ENCODE results near the gene SV2A.
"Not testable (repeated sequence)": the region's sequence is repeated elsewhere in the genome, so short reads cannot be mapped to it uniquely, and the experiment has no call there.

The SV2A gene, protein sequence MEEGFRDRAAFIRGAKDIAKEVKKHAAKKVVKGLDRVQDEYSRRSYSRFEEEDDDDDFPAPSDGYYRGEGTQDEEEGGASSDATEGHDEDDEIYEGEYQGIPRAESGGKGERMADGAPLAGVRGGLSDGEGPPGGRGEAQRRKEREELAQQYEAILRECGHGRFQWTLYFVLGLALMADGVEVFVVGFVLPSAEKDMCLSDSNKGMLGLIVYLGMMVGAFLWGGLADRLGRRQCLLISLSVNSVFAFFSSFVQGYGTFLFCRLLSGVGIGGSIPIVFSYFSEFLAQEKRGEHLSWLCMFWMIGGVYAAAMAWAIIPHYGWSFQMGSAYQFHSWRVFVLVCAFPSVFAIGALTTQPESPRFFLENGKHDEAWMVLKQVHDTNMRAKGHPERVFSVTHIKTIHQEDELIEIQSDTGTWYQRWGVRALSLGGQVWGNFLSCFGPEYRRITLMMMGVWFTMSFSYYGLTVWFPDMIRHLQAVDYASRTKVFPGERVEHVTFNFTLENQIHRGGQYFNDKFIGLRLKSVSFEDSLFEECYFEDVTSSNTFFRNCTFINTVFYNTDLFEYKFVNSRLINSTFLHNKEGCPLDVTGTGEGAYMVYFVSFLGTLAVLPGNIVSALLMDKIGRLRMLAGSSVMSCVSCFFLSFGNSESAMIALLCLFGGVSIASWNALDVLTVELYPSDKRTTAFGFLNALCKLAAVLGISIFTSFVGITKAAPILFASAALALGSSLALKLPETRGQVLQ

DNA sequence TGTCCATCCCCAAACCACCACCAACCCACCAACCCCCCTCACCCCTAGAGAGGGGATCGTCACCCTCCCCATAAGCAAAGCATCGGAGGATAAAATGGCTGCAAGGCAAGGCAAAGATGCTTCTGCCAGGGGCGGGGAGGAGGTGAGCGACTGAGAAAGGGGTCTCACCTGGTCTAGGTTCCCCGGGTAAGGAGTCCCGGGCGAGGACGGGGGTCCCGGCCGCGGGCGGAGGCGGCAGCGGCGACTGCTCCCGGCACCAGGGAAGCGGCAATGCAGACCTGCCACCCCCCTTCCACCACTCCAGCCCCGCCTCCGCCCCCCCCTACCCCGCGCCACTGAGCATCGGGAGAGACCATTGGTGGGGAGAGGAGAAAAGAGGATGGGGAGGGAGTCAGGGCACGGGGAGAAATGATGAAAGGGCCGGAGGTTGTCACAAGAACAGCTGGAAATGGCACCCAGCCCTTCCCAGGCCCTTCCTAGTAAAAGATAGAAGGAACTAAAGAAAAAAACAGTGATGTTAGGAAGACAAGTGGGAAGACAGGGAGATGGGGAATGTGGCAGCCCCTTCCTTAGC lies at the start of gene SV2A:
Gene SV2A, minus strand, starts transcription at position 274 of the 574 bp plus-strand sequence. CDS start 4,004 bp downstream, outside the sequence.
- DNase-seq: peak; percentile 78

DNA sequence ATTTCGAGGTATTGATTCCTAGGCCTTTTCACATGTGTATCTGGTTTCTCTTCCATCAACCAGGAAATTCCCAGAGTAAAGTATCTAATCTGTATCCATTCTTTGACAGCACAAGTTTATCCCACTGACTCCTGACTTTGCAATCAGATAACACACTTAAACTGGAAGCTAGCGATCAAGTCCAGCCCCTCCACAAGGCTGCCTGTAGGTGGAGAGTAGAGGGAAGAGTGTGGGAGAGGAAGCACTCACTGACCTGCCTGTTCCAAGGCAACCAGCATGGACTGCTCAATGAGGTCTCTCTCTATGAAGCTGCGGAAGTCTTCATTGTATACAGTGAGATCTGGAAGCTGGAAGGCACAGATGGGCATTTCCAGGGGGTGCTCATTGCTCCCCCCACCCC lies 49.4 kb upstream of the SV2A start:
- DNase-seq: no peak

DNA sequence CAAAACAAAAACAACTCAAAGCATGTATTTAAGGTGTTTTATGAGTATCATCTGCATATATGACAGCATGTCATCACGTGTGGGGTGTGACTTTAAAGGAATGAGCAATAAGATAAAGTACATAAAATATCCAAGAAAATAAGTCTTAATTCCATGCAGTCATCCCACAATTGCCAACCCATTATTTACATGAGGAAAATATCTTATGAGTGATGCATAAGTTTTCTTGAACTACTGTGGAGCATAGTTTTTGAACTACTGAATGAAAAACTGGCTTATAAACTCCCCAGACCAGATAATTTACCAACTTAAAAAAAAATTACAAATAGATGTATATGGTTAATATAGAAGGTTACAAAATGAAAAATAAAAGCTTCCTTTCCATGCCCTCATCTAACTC lies 48.8 kb upstream of the SV2A start:
- no peak for DNase-seq

DNA sequence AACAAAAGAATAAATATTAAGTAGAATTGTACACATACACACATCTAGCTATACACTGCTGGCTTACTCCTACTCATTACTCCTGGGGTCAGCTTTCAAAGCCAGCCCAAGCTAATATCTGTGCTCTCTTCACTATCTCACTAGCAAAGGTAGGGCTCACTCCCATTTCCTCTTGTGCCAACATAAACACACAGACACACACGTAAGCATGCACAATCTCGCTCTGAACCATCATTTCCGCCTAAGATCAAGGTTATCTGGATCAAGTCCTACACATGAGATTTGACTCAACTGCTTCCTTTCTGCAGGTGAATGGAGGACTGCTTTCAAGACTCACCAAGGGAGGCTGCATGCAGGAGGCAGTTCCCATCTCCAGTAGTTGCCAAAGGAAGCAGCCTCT lies 47.8 kb upstream of the SV2A start:
- no peak for DNase-seq

DNA sequence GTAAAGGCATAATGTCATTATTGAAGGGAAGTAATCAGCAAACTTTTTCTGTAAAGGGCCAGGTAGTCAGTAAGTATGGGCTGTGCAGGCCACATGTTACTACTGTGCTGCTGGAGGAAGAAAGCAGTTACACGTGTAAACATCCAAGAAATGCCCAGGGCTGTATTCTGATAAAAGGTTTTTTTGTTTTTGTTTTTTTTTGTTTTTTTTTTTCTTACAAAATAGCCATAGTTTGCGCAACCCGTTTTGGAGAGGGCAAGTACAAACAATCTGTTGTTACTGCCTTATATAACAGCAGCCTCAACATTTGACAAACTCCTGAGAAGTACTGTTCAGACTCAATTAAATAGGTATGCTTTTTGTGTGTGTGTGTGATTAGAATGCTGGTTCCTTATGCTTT lies 45.7 kb upstream of the SV2A start:
- DNase-seq: no peak

DNA sequence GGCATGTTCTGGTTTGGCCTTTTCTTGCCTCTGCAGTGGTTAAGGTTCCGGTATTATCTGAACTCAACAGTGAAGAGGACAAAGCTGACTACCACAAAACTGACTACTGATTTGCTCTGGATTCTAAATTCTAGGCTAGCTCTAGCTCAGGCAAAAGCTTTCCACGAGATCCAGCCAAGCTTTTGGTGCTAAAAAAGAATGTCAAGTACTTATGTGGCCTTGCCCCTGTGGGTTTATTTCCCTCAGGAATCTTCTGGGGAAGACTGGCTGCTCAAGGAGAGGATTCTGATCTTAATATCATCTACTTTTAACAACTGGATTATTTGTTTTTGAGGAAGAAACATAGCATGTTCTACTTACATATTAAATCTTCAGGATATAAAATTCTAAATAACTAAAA lies 45.1 kb upstream of the SV2A start:
- DNase-seq: no peak

DNA sequence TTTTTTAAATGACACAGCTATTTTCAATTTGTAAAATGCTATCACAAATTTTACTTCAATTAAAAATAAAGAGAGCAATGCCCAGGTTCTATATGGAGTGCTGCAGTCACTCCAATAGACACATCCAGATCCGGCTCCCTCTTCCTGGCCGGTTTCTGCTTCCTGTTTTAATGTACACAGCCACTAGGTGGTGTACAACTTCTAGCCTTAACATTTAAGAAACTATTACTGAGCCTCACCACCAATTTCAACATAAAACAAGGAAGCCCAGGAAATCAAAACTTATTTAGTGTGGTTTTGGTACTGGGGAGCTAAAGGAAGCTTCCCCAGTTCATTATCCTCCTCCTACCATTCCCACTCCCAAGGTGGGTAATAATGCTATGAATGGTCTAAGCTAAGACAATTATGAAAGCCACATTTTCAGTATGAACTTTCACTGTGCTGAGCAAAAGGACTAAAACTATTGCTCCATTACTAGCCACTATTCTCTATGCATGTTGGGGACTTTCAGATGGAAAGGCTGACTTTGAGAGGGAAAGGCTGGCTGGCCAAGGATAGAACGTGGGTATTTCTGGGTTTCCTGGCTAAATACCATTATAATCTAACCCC lies 44.5 kb upstream of the SV2A start:
- peak; percentile 66 for DNase-seq

DNA sequence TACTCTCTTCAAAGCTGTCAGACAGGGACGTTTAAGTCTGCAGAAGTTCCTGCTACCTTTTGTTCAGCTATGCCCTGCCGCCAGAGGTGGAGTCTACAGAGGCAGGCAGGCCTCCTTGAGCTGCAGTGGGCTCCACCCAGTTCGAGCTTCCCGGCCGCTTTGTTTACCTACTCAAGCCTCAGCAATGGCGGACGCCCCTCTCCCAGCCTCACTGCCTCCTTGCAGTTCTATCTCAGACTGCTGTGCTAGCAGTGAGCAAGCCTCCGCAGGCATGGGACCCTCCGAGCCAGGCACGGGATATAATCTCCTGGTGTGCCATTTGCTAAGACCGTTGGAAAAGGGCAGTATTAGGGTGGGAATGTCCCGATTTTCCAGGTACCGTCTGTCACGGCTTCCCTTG lies 39.9 kb upstream of the SV2A start:
- DNase-seq: not testable (repeated sequence)

DNA sequence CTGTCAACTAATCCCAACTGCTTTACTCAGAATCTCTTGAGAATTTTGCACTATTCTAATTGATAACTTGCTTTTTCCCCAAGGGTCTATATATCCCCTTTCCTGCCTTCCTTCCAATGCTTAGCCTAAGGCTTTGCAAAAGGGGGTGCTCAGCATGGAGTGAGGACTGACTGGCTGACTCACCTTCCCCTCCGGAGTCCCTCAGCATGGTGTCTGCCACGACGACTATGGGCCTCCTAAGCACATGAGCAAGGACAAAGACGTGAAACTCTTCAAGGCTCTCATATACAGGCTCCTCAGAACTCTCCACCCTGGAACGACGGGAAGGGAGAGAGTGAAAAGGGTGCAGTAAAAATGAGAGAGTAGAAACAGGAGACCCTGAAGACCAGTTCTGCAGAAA lies 32.3 kb upstream of the SV2A start:
- DNase-seq: no peak

DNA sequence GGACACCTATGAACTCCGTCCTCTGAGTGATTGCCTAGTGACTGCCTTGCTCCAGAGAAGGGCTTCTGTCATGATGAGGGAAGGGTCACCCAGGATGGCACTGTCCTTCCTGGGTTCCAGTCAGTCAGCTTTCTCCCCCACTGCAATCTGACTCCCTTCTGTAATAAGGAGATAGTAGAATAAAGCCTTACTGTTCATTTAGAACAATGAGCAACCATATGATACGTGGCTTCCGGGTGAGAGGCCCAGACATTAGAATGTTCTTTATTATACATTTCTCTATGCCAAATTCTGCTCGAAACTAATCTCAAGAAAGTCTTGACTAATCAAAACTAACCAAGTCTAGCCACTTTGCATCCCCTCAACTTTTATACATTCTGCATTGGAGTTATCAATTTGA lies 27.6 kb upstream of the SV2A start:
- DNase-seq: no peak

DNA sequence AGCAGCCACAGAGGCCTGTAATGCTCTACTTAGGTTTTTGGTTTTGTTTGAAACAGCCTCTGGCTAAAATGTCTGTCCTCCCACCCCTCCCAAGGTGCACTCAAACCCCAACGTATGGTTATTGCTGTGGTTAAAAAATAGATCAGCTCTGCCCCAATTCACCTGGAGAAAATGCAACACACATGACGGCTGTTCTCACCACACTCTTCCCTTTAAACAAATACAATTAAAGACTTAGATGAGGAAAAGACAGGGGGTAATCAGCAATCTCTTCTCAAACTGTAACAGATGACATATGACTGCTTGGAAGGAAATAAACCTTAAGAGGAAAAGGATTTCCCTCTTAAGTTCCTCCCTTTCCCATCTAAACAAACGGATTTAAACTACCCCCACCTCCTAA lies 25.2 kb upstream of the SV2A start:
- DNase-seq: no peak

DNA sequence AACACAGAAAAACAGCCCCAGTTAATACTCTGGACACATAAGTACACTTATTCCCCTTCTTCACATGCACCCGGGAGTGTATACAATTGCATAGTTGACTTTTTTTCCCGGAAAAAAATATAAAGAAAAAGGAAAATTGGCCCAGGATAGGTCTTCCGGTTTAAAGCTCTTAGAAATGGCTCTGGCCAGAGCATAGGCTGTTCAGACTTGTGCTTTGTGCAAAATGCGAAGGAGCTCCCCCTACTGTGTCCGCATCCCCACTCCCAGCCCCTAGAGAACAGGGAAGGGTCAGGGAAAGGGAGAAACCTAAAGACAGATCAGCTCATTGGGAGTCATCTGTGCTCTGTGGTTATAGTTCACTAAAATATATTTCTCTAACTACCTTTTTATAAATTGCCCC lies 24.6 kb upstream of the SV2A start:
- DNase-seq: peak; percentile 61

DNA sequence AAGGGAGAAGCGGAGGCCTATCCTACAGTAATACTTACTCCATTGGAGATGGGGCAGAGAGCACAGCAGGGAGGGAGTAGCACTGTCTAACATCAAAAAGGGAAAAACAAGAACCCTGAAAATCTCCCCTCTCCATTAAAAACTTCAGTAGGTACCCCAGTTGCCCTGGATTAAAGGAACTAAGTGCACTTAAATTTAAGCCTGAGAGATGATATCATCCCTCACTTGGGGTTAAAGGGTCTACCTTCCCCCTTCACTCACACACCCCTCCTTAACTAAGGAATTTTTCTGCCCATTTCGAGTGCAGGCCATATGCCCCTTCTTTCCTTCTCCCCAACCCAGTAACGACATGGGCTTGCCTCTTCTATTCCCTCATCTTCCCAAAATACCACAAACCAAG lies 22.8 kb upstream of the SV2A start:
- no peak for DNase-seq

DNA sequence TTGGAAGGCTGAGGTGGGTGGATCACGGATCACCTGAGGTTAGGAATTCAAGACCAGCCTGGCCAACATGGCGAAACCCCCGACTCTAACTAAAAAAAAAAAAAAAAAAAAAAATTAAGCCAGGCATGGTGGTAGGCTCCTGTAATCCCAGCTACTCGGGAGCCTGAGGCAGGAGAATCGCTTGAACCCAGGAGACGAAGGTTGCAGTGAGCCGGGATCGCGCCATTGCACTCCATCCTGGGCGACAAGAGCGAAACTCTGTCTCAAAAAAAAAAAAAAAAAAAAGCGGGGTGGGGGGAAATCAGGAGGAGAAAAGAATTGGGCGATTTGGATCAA lies 21.0 kb upstream of the SV2A start:
- not testable (repeated sequence) for DNase-seq

DNA sequence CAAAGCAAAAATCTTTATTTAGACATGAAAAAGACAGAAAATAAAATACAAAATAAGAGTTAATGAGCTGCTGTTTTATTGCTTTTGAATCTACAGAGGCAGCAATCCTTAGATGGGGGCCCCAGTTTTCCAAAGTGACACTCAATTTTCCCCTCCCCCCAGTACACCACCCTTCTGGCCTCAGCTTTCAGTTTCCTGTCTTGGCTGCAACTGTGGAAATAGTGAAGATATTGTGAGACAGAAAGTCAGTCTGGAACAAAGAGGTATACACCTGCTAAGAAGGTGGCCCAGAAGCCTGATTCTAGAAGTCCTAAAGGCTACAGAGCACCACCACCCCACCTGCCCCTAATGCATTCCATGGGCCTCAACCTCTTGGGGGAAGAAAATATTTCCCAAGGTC lies 20.1 kb upstream of the SV2A start:
- peak; percentile 57 for DNase-seq

DNA sequence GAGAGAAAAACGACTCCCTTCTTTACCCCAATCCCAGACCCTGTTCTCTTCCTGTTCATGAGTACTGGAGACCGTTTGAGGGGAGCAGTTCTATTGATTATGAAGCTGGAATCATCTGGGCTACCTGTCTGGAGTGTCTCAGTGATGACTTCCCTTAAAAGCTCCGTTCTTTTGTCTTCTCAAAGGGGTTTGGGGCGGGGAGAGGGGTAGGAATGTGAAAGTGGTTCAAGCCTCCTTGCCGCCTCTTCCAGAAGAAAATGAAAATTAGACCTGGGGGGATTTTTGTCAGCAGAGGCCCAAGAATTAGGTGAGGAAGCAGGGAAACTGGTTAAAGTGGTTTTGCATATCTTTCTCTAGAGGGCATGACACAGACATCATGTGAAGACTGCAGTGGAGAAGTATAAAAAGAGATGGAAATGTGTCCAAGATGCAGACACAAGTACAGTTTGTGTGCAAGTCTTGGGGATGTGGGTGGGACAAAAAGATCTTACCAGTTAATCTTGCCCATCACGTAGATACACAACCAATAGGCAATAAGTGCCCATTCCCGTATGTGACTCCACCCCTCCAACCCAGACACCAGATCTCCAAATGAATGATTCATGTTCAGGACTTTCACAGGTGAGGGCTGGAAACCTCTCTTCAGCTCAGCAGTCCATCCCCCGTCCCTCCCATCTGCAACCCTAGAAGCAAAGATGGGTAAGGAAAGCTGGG lies 19.5 kb upstream of the SV2A start:
- no peak for DNase-seq

DNA sequence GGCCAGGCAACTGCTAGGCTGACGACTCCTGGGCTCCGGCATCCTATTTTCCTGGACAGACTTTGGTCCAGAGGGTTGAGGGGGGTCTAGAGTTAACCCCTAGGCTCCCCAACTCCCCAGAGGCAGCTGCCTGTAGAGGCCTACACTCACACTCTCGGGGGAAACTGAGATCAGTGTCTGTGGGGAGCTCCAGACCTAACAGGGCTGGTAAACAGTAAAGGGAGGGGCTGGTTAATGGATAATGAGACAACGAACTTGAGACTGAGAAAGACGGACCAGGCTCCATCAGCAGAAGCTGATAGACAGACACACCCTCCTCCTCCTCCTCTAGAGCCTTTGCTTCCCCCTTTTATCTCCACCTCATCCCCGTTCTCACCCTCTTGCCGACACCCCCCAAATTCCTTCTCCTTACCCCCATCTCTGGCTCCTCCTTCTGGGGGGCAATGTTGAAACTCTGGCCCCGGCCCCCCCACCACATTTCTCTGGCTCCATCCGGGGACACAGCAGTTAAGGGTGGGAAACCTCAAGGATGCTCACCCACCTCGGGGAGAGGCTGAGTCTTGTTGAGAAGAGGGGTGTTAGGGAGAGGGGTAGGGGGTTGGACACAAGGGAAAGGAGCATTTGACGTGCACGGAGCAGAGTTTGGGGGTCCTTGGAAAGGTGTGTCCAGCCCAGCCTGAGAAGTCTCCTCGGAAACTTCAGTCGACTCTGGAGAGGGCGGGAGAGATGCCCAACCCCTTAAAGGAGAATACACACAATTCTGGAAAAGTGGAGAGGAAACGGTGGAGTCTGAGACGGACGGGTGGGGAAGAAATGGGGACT lies 18.7 kb upstream of the SV2A start, which contains the start of gene MTMR11:
Gene MTMR11, minus strand, starts transcription at position 710 of the 822 bp plus-strand sequence. Its CDS starts 232 bp downstream, at position 478.
- peak; percentile 75 for DNase-seq

DNA sequence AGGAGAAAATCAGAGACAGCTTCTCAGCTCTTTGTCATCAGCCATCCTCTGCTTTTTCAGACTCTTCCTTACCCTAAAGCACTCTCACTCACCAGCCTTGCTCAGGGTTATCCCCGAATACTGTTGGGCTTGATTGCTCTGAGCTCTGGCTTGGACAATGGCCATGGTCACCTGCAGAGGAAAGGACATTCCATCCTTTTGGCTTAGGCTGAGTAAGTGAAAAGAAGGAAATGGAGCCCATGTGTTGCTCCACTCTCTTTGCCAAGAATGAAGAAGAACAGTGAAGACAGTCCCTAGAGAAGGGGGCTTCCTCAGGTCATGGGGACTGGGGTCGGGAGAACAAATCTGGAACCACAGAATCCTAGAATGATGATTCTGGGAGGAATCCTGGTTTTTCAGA lies 16.7 kb upstream of the SV2A start:
- DNase-seq: no peak

DNA sequence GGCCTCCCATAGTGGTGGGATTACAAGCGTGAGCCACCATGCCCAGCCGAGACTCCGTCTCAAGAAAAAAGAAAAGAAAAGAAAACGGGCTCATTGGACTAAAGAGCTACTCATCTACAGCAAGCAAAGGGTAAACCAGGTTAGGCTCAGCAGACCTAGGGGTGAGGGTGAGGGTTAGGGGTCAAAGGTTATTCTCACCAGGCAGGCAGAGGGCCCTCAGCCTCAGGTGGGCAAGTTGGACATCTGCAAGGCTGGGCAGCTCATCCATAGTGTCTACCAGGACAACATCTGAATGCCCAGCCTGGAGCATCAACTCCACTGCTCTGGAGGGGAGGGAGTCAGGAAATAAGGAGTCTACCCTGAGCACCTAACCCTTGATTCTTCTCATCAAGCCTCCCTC lies 15.6 kb upstream of the SV2A start:
- DNase-seq: no peak

DNA sequence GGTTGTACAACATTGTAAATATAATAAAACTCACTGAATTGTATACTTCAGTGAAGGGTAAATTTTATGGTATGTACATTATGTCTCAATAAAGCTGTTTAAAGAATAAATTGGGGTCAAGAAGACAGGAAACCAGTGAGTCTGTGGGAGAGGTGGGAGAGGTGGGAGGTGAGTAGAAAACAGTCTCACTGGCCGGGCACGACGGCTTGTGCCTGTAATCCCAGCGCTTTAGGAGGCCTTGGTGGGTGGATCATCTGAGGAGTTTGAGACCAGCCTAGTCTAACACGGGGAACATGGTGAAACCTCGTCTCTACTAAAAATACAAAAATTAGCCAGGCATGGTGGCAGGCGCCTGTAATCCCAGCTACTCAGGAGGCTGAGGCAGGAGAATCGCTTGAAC lies 14.8 kb upstream of the SV2A start:
- no peak for DNase-seq

DNA sequence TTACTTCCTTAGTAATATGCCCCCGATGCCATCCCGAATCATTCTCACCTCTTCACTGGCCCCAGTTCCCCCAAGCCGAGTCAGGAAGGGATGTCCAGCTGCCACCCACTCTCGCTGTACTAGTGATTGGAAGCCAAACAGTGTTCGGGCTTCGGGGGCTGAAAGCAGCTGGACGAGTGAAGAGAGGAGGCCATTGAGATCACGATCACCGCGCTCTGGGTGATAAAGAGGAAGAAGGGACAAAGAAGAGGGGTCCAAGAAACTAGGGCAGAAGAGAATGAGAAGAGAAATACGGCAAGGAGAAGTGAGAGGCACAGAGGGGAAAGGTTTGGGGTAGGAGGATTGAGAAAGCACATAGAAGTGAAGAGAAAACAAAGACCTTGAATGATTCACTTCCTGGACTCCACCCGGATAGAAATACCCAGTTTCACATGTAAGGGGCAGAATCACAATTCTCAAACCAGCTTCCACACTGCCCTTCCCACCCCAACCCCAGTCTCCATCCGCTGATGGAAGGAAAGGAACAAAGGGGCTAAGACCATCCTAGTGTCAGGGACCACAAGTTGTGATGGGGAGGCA lies 13.7 kb upstream of the SV2A start:
- no peak for DNase-seq

DNA sequence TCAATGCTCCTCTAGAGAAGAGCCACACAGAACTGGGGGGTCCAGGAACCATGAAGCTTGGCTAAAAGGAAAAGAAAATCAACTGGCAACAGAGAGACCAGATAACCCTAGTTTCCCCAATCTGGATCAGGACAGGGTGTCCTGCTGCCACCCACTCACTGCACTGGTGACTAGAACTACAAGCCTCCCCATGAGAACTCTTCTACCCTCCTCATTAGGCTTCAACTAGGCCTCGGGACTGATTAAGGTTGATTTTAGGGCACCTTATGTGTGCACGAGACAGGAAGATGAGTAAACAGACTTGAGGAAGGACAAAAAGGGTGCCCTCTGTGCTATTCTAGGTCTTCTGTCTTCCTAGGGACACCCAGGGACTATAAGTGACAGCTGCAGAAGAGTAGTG lies 12.2 kb upstream of the SV2A start:
- DNase-seq: no peak
